Measurements from ENCODE around the gene MESD.

Gene MESD
- total RNA-seq: 36.5 to 79.9 (median 75.3) reads per million in 3 experiments

DNA sequence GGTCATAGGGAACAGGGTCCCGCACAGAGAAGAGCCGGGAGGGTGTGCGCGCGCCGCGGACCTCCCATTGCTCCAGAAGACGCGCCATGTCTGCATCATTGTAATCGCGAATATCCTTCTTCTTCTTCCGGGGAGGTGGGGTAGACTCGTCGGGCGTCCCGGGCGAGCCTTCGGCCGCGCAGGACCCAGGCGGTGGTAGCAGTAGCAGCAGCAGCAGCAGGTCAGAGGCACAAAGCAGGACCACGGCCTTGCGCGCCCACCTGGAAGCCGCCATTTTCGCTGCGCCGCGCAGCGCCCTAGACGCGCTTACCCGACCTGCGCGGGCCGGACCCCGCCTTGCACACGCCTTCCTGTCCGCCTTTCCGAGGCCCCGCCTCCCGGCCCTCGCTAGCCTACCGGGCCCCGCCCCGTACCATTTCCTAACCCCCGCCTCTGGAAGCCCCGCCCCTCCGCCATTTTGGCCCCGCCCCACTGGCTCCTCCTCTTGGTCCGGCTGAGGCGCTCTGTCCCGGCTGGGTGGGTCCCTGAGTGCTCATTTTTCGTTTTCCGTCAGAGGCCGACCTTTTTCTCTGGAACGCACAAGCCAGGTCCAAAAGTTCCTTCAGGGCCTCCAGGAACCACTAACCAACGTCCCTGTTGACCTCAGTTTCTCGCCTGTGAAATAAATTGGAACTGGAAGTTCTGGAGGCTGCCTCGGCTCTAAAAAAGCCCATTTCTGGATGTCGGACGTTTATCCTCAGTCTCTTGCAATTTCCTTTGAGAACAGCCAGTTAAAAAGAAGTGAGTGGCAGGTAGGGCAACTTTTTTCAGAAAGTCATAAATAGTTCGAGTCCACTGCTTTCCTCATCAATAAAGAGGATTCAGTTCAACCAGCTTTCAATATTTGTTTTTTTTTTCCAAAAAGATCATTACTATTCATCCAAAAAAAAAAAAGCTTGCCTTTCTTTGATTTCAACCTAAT is at the start of gene MESD:
Gene MESD (minus strand): TSS at position 302 of the 961 bp plus-strand sequence. CDS start 28 bp downstream, at position 274.
- peak; percentile 91 for DNase-seq

DNA sequence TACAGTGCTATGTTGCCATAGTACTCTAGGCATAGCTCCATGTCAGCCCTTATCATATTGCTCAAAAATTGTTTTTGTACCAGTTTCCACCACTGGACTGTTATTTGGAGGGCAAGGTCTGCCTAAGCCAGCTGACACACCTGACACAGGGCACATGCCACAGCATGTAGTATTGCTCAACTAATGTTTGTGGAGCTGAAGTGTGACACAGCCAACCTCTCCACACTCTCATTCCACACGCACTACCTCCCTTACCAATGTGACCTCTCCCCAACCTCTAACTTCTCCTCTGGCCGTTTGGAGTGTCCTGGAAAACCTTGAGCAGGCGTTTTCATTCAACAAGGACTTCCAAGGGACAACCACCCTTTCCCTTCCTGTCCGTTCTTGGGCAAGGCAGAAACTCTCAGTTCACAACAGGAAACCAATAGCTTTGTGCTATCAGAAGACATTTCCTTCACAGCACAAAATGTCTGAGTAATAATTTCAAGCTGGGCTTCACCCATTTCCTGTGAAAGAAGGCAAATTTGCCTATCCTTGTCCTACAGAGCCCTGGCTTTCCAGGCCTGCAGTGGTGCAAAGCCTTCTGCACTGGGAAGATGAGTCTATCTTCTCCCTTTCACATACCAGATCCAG is 49.5 kb upstream of the MESD start:
- DNase-seq: no peak

DNA sequence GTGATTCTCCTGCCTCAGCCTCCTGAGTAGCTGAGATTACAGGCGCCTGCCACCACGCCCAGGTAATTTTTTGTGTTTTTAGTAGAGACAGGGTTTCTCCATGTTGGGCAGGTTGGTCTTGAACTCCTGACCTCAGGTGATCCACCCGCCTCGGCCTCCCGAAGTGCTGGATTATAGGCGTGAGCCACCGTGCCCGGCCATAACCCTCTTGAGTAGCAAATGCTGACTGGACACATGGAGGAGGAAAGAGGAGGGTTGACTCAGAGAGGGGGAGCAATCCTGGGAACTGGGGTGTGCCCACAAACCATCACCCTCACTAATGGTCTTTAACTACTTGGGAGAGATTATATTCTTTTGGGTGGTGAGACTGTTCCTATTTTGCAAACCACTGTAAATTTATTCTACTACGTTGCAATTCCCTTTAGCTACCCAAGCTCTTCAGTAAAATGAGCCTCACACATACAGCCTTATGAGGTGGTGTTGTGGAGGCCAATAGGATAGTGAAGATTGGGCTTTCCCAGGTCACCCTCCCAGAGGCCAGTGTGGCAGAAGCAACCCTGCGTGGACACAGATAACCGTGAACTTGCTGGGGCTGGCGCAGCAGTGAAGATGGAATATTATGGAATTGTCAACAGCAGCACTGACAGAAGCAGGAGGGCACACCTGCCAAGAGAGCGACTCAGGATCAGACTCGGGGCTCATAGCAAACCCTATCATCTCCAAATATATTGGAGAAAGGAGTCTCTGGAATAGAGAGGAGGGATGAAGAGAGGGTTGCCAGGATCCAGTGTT is 48.5 kb upstream of the MESD start:
- no peak for DNase-seq

DNA sequence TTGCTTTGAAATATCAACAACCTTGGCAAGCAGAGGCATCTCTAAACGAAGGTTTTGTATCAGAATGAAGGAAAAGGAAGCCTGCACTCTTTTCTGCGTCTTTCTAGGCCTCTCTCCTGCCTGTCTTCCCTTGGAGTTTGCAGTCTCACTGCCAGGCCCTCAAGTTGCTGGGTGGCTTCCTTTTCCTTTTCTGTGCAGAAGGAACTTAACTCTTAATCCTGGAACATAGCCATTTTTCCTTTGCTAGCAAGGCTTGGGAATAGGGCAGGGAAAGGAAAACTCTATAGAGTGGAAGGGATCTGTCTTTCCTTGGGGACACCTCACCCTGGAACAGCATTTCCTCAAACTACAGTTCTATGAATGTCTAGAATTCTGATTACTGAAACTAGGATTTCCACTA is 43.9 kb upstream of the MESD start:
- no peak for DNase-seq

DNA sequence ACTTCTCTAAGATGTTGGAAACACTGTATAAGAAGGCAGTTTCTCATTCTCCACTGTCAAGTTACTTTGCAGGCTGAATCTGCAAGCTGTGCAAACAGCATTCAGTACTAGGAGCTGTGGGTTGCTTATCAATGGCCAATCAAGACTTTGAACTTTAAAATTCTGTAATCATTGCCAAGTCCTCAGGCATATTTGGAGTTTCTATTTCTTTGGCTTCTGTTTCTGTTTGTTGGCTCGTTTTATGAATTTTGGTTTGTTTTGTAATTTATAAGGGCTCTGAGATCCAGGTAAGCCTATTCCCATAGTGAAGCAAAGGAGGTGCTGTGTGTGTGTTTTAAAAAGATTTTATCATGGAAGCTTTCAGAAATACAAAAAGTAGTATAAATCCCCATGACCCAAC is 43.2 kb upstream of the MESD start:
- no peak for DNase-seq

DNA sequence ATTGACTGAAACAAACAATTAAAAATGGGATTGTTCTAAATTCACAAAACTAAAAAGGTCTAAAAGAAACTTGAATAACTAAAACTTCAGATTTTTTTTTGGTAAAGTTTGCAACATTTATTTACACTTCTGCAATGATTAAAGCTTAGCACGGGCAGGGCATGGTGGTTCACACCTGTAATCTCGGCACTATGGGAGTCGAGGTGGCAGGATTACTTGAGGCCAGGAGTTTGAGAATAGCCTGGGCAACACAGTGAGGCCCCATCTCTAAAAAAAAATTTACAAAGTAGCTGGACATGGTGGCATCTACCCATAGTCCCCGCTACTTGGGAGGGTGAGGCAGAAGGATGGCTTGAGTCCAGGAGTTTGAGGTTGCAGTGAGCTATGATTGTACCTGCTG is 42.7 kb upstream of the MESD start:
- DNase-seq: no peak

DNA sequence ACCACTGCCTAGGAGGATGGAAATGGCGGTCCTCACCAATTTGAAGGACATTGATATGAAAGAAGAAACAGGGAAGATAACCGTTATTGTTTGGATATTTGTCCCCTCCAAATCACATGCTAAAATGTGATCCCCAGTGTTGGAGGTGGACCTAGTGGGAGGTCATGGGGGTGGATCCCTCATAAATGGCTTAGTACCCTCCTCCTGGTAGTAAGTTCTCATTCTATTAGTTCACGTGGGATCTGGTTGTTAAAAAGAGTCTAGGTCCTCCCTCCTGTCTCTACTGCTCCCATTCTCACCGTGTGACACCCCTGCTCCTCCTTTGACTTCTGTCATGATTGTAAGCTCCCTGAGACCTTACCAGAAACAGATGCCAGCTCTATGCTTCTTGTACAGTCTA is 41.6 kb upstream of the MESD start:
- no peak for DNase-seq

DNA sequence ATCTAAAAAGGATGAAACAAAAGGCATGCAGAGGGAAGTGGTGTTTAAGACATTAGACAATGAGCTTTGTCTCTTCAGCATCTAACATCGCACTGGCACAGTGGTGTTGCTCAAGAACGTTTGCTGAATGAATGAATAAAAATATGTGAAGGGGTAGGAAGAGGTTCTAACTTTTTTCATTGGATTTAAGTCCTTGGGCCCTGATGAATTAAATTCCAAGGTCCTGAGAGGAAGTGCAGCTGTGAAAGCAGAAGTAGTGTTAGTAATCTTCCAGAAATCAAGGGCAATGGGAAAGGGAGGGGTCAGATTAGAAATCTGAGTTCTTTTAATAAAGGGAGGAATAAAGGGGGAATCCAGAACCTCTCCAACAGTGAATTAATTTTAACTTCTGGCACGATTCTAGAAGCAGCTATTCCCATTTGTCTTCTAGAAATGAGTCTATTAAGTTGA is 40.7 kb upstream of the MESD start:
- no peak for DNase-seq

DNA sequence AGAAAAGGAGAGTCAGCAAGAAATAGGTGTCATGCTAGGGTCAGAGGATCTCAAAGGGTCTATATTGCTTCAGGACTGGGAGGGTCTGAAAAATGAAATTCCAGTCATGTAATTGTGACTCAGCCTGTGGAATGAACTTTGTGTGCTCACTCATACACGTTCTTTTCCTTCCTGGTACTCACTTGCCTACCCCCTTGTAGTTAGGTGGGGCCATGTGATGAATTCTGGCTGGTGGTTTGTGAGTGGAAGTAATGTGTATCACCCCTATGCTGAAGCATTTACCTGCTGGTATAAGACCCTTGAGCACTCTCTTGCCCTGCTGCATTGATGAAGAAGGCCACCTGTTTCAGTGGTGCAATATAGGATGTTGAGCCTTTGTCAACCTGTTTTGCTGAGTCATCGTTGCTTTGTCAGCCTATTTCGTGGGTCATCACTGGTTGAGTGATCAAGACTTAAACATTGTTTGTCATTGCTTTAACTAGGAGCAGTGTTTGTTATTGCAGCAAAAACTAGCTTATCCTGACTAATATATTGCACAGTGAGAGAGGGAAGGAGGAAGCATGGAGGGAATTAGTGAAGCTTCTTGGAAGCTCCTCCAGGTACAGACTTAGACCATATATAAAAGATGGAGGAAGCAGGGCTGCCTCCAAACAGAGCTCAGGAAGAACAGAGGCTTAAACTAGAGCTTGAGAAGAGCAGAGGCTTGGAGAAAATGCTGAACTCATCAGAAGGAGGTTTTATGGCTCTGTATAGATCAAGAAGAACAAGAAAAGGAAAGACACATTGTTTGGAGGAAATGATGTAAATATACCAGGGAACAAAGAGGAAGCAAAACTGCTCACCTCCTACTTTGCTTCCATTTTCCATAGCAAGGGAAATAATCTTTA is 40.0 kb upstream of the MESD start:
- no peak for DNase-seq

DNA sequence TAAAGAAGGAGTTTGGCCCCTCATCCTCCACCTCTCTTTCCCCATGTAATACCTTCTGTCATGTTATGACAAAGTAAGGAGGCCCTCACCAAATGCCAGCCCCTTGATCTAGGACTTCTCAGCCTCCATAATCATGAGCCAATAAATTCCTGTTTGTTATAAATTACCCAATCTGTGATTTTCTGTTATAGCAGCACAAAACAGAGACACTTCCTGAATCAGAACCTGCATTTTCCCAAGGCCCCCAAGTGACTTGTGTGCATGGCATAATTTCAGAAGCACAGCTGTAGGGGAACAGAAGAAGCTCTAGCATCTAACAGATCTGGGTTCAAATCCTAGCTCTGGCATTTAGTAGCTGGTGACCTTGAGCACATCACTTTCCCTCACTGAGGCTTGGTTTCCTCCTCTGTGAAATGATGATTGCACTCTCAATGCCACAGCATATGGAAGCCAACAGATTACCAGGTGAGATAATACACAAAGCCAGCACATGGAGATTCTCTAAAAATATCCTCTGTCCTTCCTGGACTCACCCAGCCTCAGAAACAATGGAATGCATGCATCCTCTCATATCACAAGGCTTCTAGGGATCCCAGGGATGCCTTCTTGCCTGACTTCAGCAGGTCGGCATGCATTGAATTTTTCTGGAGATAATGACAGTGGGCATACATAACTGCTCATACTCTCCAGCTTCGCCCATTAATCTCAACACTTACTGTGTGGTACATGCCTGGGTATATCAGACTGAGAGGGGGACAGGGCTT is 37.4 kb upstream of the MESD start:
- DNase-seq: no peak

DNA sequence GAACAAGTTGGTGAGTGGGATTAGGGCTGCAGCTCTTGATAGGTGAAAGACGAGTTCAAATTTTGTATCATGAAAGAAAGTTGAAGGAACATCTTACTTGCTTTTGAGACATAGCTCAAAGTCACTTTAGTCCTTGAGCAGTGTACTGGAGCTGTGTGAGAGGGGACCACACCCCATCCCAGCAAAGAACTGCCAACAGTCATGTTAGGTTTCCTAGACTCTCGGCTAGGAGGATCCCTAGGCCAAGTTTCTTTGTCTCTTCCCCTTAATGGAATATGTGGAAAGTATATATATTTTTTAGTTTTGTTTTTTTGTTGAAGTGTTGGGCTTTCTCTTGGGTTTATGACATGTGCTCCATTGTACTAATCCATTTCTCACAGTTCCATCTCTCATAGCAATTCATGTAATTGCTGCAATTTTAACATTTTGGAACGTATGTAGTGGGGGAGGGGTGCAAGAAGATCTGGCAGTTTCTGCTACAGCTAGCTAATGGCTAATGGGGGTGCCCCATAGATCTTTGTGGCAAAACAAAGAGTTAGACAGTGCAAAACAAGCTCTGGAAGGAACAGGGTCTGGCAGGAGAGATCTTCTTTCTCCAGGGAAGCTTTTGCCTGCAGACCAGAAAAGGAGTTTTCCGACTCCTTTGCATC is 36.2 kb upstream of the MESD start:
- no peak for DNase-seq

DNA sequence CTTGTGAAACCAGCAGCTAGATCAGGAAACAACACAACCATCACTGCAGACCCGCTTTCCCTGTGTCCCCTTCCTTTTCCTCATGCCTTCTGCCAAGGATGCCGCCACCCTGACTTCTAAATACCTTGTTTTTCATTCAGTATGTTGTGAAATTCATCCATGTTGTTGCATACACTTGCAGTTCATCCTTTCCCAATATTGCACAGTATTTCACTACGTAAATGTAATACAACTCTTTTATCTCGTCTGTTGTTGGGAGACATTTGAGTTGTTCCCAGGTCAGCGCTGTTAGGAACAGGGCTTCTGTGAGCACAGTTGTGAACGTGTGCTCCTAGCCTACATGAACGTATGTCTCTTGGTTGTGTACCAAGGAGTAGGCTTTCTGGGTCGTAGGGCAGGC is 35.3 kb upstream of the MESD start:
- DNase-seq: no peak

DNA sequence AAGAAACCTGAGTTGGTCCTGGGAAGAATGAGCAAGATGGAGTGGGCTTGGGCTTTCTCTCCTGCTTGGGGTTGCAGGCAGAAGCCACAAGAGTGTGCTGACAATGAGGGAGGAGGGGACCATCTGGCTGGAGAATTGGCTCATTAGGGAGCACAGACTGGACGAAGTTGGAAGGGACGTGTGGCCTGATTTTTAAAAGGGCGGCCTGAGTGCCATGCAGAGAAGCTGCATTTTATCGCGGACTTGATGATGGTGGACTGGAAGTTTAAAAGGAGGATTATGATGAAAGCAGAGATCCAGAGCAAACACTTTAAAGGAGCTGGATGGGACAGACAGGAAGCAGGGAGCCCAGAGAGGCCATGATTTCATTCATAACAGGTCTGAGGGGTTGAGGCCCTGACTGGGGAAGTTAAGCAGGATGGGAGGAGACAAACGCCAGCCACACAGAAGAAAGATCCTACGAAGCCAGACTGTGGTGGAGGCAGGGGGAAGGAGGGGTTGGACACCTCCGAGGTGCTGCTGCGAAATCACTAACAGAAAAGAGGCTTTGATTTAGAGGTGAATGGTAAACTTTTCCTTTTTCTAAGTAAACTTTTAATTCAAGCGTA is 34.8 kb upstream of the MESD start:
- DNase-seq: no peak

DNA sequence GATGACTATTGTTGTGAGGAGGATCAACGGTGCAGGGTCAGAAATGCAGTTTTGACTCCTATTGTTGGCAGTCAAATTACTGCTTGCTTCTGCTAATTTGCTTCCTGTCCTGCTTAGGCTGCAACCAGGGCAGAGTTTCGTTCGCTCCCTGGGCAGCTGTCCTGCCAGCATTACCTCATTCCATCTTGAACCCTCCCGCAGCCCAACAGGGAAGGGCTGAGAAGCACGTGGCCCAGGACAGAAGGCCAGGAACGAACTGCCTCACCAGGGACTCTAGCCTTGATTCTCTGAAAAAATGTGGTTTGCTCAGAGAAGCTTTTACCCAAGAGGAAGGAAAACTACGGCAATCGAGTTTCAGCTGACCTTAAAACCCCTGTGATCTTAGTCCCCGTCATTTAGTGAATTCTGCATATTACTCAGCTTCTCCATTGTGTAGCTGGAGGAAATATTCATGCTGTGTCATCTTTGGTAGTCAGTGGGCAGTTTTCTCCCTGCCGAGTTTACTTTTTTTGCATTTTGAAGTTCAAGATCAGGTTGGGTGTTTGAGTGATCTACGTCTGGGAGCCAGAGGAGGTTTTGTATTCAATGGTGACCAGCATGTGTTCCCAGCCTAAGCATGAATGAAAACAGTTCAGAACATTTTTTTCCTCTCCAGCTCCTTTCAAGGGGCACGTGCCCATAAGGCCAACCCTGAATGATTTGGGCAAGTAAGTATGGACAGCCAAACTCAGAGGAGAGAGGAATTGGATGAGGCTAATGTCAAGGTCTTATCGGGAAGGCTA is 34.1 kb upstream of the MESD start:
- no peak for DNase-seq

DNA sequence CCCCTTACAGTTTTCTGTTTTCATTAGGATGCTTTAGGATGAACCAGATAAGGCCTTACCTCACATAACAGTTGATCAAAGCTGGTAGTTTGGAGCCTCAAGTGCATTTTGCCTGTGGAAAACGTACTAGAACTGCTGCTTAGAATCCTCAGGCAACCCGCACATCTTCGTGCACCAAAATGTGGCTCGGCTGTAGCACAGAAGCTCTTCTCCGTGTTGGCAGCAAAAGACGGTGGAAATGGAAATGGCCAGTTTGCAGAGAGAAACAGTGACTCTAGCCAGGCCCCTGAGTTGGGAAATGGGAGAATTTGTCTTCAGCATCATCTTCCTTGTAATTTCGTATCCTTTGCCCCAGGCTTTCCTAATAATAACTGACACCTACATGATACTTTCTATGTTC is 31.7 kb upstream of the MESD start:
- DNase-seq: no peak

DNA sequence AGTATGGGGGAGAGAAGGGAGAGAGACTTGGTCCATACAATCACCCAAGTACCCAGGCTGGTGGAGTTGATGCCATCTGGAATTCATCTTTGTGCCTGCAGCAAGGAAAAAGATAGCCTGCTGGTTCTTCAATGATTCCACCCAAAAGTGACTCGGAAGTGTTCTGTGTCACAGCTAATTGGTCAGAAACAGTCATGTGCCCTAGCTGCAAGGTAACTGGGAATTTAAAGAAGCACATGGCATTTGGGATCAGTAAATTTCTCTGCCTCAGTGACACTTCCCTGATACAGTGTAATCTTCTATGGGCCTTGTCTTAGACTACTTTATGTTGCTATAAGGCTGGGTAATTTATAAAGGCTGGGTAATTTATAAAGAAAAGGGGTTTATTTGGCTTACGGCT is 28.6 kb upstream of the MESD start:
- no peak for DNase-seq

DNA sequence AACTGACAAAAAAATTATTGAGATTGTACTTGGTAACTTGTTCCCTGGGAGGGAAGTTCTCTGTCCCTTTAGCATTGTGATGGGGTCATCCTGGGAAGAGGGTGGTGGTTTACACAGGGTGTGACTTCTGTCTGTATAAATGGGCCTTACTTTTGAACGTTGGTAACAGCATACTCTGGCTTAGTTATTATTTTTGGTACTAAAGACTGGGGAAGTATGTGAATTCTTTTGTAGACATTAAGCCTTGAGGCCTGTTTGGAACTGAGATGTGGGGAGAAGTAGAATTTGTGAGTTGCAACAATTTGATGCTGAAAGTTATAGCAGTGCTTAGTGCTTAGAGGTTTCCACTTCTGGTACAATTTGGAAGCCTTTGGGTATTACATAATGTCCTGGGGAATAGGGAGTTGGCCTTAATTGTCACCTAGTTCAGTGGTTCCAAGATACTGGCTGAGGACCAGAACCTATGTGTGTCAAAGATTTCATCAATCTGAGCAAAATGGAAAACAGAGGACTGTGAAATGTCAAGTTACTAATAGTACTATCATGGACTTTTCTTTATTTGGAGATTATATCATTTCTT is 27.0 kb upstream of the MESD start:
- DNase-seq: no peak

DNA sequence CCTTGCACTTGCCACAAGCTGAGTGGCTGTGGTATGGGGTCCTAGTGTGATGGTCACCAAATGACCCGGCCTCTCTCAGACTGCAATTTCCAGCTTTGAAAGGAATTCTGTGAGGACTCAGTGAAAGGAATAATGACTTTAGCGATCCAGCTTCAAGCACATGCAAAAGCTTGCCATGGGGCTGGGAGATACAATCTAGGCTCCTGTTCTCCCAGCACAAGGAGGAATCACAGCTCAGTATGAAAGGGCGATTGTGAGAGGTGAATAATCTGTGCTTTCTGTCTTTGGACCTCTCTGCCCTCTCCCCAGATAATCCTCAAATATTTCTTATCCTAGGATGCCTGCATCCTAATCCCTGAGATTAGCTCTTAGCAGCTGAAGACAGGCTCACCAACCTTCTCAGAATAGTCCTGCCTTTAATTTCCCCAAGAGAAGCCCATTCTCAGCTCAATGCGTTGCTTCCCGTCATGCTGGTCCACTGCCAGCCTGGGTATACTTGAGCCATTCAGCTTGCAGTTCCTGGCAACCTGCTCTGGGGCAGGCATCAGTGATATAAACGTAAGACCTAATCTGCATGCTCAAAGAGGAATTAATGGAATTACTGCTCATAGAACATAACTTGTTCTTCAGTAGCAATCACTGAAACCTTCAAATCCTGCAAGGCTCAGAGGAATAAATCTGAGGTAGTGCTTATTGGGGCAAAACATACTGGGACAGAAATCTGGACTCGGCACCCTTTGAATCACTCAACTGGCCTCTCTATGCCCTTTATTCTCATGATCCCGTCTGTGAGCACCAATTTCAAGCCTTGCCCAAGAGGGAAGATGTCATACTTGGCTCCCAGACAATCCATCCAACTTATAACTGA is 26.2 kb upstream of the MESD start:
- no peak for DNase-seq
